MM.1S (cell line): ENCODE results near the gene GSTCD.

Experiments
- DNase-seq: peaks from one replicate; pipeline ENCODE4 v3.0.0-alpha.2; 2015
- H2AFZ ChIP-seq: fragments of 300-600 bp; sonication (generic); 2 replicates; pipeline ENCODE4 v1.6.0; 2016; ENCODE audit warnings: antibody characterized with exemption, low read length
- H3F3A ChIP-seq: fragments of 300-600 bp; sonication (generic); 2 replicates; pipeline ENCODE4 v1.6.1; 2016; ENCODE audit warnings: mild to moderate bottlenecking, antibody characterized with exemption, low read length, moderate library complexity, mixed read lengths; ENCODE audit not compliant: insufficient read depth
- H3K27ac ChIP-seq: fragments of 300-600 bp; sonication (generic); 2 replicates; pipeline ENCODE4 v1.5.1; 2016; ENCODE audit warnings: mild to moderate bottlenecking, low read length
- H3K27me3 ChIP-seq: fragments of 300-600 bp; sonication (generic); replicated peaks from 2 replicates; pipeline ENCODE4 v1.6.0; 2016; ENCODE audit warnings: low read length; ENCODE audit not compliant: insufficient read depth
- H3K36me3 ChIP-seq: fragments of 300-600 bp; sonication (generic); replicated peaks from 2 replicates; pipeline ENCODE4 v1.6.1; 2016; ENCODE audit warnings: mild to moderate bottlenecking, low read length, mixed read lengths; ENCODE audit not compliant: insufficient read depth
- H3K4me1 ChIP-seq: fragments of 300-600 bp; sonication (generic); 2 replicates; pipeline ENCODE4 v1.6.1; 2016; ENCODE audit warnings: low read length, mixed read lengths
- H3K4me2 ChIP-seq: fragments of 300-600 bp; sonication (generic); 2 replicates; pipeline ENCODE4 v1.6.0; 2016; ENCODE audit warnings: low read depth, low read length
- H3K4me3 ChIP-seq: fragments of 300-600 bp; sonication (generic); 2 replicates; pipeline ENCODE4 v1.5.1; 2016; ENCODE audit warnings: low read length, mixed read lengths
- H3K79me2 ChIP-seq: fragments of 300-600 bp; sonication (generic); 2 replicates; pipeline ENCODE4 v1.6.1; 2016; ENCODE audit warnings: mixed run types, low read length, mixed read lengths
- H3K9ac ChIP-seq: fragments of 300-600 bp; sonication (generic); 2 replicates; pipeline ENCODE4 v1.6.1; 2016; ENCODE audit warnings: low read length, mixed read lengths
- H3K9me2 ChIP-seq: fragments of 300-600 bp; sonication (generic); replicated peaks from 2 replicates; pipeline ENCODE4 v1.6.1; 2016; ENCODE audit warnings: mild to moderate bottlenecking, low read length, mixed read lengths; ENCODE audit not compliant: insufficient read depth
- H3K9me3 ChIP-seq: fragments of 300-600 bp; sonication (generic); replicated peaks from 2 replicates; pipeline ENCODE4 v1.6.1; 2016; ENCODE audit warnings: mild to moderate bottlenecking, low read length, mixed read lengths; ENCODE audit not compliant: insufficient read depth
- H4K20me1 ChIP-seq: fragments of 300-600 bp; sonication (generic); 2 replicates; pipeline ENCODE4 v1.6.1; 2016; ENCODE audit warnings: mild to moderate bottlenecking, low read length, moderate library complexity, mixed read lengths; ENCODE audit not compliant: insufficient read depth
- EZH2 ChIP-seq: fragments of 300-600 bp; sonication (generic); optimal IDR thresholded peaks from 2 replicates; pipeline ENCODE3; 2017; ENCODE audit warnings: low read depth, mild to moderate bottlenecking, antibody characterized with exemption, low read length, mixed read lengths
- EZH2phosphoT487 ChIP-seq: fragments of 300-600 bp; sonication (generic); IDR thresholded peaks from 2 replicates; pipeline ENCODE4 v1.6.1; 2018; ENCODE audit warnings: antibody characterized with exemption, low read length
- TF ChIP-seq, protein P1 (sequence below): fragments of 300-600 bp; sonication (generic); IDR thresholded peaks from 2 replicates; pipeline ENCODE4 v1.5.1; 2016; ENCODE audit warnings: antibody characterized with exemption, low read length, mixed read lengths

The GSTCD gene

DNA sequence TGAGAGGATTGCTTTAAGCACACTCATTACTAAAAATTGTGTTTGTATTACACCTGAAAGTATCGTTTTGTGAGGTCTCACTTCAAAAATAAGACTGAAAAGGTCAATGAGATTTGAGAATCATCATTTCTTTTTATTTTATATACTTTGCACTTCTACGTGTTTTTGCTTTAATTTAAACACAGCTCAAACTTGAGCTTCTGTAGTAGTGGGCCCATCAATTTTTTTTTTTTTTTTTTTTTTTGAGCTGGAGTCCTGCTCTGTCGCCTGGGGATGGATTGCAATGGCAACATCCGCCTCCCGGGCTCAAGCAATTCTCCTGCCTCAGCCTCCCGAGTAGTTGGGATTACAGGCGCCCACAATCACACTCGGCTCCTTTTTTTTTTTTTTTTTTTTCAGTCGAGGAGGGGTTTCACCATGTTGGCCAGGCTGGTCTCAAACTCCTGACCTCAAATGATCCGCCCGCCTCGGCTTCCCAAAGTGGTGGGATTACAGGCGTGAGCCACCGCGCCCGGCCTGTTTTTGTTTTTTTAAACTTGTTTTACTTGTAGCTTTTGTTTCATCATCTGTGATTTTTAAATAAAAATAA lies 1.5 kb downstream of the GSTCD start:
- DNase-seq, result no peak
- Histone ChIP-seq H3K27ac (no peak overlapping the region), H3K79me2 (peaks cover 74% of the 10 kb centered on the region), H3K4me1 (peaks cover 15% of the 10 kb centered on the region; the same call in 1 of the 2 replicates), H4K20me1 (no peaks in the 10 kb centered on the region), H3F3A (peaks cover 14% of the 10 kb centered on the region), H3K9me2 (no peaks in the 10 kb centered on the region), H2AFZ (no peak overlapping the region), H3K9ac (no peak overlapping the region; the same call in 1 of the 2 replicates), H3K4me2 (peak overlapping the region; percentile 75; the same call in 1 of the 2 replicates), H3K9me3 (no peaks in the 10 kb centered on the region), H3K4me3 (peak overlapping the region; percentile 85; the same call in 1 of the 2 replicates), H3K36me3 (no peaks in the 10 kb centered on the region), H3K27me3 (no peaks in the 10 kb centered on the region)
- no peak for TF ChIP-seq EZH2
- TF ChIP-seq, protein P1, sequence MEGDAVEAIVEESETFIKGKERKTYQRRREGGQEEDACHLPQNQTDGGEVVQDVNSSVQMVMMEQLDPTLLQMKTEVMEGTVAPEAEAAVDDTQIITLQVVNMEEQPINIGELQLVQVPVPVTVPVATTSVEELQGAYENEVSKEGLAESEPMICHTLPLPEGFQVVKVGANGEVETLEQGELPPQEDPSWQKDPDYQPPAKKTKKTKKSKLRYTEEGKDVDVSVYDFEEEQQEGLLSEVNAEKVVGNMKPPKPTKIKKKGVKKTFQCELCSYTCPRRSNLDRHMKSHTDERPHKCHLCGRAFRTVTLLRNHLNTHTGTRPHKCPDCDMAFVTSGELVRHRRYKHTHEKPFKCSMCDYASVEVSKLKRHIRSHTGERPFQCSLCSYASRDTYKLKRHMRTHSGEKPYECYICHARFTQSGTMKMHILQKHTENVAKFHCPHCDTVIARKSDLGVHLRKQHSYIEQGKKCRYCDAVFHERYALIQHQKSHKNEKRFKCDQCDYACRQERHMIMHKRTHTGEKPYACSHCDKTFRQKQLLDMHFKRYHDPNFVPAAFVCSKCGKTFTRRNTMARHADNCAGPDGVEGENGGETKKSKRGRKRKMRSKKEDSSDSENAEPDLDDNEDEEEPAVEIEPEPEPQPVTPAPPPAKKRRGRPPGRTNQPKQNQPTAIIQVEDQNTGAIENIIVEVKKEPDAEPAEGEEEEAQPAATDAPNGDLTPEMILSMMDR, result no peak
- TF ChIP-seq EZH2phosphoT487, result no peak

GRCh38 chr4:105710678-105711077 lies 2.1 kb downstream of the GSTCD start:
- Histone ChIP-seq H3K4me2 (no peak overlapping the region), H3K36me3 (no peaks in the 10 kb centered on the region), H3K9me2 (no peaks in the 10 kb centered on the region), H3K27ac (no peak overlapping the region), H3K4me3 (no peak overlapping the region), H3K27me3 (no peaks in the 10 kb centered on the region), H4K20me1 (no peaks in the 10 kb centered on the region), H3F3A (peaks cover 14% of the 10 kb centered on the region), H3K9me3 (no peaks in the 10 kb centered on the region), H3K79me2 (peaks cover 68% of the 10 kb centered on the region), H3K9ac (no peak overlapping the region), H3K4me1 (peaks cover 16% of the 10 kb centered on the region; the same call in 1 of the 2 replicates), H2AFZ (no peak overlapping the region)
- TF ChIP-seq EZH2phosphoT487, result no peak
- TF ChIP-seq EZH2, result no peak
- TF ChIP-seq, protein P1, result no peak
- no peak for DNase-seq

- peaks cover 48% of the 10 kb centered on the region for H3K79me2 ChIP-seq
- H3K4me2 ChIP-seq, result no peak overlapping the region
- H3K9me3 ChIP-seq, result no peaks in the 10 kb centered on the region
- TF ChIP-seq, protein P1, result no peak
- TF ChIP-seq EZH2phosphoT487, result no peak
- no peak for TF ChIP-seq EZH2
- no peak overlapping the region for H2AFZ ChIP-seq
- H3K9ac ChIP-seq, result no peak overlapping the region
- peaks cover 7% of the 10 kb centered on the region; the same call in 1 of the 2 replicates for H3K4me1 ChIP-seq
- H4K20me1 ChIP-seq, result no peaks in the 10 kb centered on the region
- no peak overlapping the region for H3K4me3 ChIP-seq
- H3K27ac ChIP-seq, result no peak overlapping the region
- H3F3A ChIP-seq, result peaks cover 14% of the 10 kb centered on the region
- DNase-seq, result no peak
- H3K9me2 ChIP-seq, result no peaks in the 10 kb centered on the region
- H3K36me3 ChIP-seq, result no peaks in the 10 kb centered on the region
- no peaks in the 10 kb centered on the region for H3K27me3 ChIP-seq
These were observed 4.2 kb downstream of the GSTCD start for GRCh38 chr4:105712766-105713165.
